Fibroblast of villous mesenchyme (primary cell): ENCODE measurements around the gene BZW2. TPM values are rescaled to one million over a fixed set of nuclear protein-coding genes. Genes with fewer than 3 reads are reported as not detected.

Experiments used
- DNase-seq: peaks from one replicate; pipeline ENCODE4 v3.0.0-alpha.2; 2010; ENCODE audit warnings: low read depth
- H3K4me3 ChIP-seq: 2 replicates; pipeline ENCODE4 v1.5.1; 2011; ENCODE audit warnings: low read depth, mild to moderate bottlenecking, low read length
- CTCF ChIP-seq: IDR thresholded peaks from 2 replicates; pipeline ENCODE4 v1.5.1; 2012; ENCODE audit warnings: low read depth, mild to moderate bottlenecking, low read length; ENCODE audit not compliant: insufficient read depth
- total RNA-seq: library from RNA; depleted of rRNA; stranded (reverse); fragments of >200 nt; gene quantifications from 2 replicates; pipeline ENCODE4 v1.2.3, GENCODE V29; 2012

The BZW2 gene
- total RNA-seq, 1 donor: 53.5 TPM

GRCh38 chr7:16726189-16726588 lies 80.2 kb downstream of the BZW2 start:
- DNase-seq: no peak
- H3K4me3 ChIP-seq: no peak overlapping the region
- TF ChIP-seq CTCF: no peak

- no peak for DNase-seq
- no peak overlapping the region for H3K4me3 ChIP-seq
- no peak for TF ChIP-seq CTCF
These were observed 81.8 kb downstream of the BZW2 start for GRCh38 chr7:16727736-16728135.

- H3K4me3 ChIP-seq: no peak overlapping the region
- TF ChIP-seq CTCF: no peak
- no peak for DNase-seq
These were observed 82.8 kb downstream of the BZW2 start for GRCh38 chr7:16728811-16729210.

GRCh38 chr7:16729541-16729940 lies 83.6 kb downstream of the BZW2 start:
- no peak for DNase-seq
- H3K4me3 ChIP-seq: no peak overlapping the region
- no peak for TF ChIP-seq CTCF

- TF ChIP-seq CTCF: no peak
- DNase-seq: no peak
- H3K4me3 ChIP-seq: no peak overlapping the region
These were observed 85.0 kb downstream of the BZW2 start for GRCh38 chr7:16730937-16731336.

- no peak overlapping the region for H3K4me3 ChIP-seq
- no peak for TF ChIP-seq CTCF
- no peak for DNase-seq
These were observed 86.8 kb downstream of the BZW2 start for GRCh38 chr7:16732828-16733227.

GRCh38 chr7:16734148-16734726 lies 88.3 kb downstream of the BZW2 start:
- no peak for DNase-seq
- no peak overlapping the region for H3K4me3 ChIP-seq
- TF ChIP-seq CTCF: no peak
